ENCODE data around the gene EHHADH.

EHHADH gene

DNA sequence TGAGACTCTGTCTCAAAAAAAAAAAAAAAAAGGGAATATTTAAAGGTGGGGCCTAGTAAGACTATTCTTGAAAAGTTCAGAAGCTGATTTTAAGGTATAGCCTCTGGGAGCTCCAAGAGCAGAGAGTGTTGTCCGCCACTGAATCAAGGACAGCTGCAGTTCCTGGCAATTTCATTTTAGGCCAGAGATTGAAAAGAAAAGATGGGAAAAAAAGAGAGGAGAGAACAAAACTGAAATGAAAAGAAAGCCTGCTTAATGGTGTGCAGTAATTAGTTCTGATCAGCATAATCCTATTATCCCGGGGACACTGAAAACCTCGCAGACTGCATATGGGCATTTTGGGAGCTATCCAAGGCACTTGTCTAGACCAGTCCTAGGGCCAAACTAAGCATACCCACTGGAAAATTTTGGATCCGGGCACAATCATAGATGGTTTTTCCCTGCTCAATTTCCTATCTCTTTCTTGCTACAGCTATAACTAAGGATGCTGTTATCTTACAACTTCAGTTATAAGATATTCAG lies 43.2 kb downstream of the EHHADH start:
- Histone ChIP-seq H3K4me1 (ENCODE audit: control insufficient read depth, insufficient read depth, low read length) (no peaks in the 10 kb centered on the region), H3K27ac (ENCODE audit: extremely low read depth, low read depth, low read length) (no peak overlapping the region), H3K9me3 (ENCODE audit: control insufficient read depth, insufficient read depth, low read depth, low read length) (no peaks in the 10 kb centered on the region), H3K4me3 (ENCODE audit: low read depth, low read length) (no peak overlapping the region), H3K36me3 (ENCODE audit: control insufficient read depth in 2 of 2, insufficient read depth in 1 of 2, low read length in 2 of 2) (no peaks in the 10 kb centered on the region)
- CTCF ChIA-PET = interaction anchor here (0.6 kb wide), 1 partner anchor 51 kb away, joined by 3 read pairs; no protein-coding TSS in a partner anchor
- TF ChIP-seq, protein P1, sequence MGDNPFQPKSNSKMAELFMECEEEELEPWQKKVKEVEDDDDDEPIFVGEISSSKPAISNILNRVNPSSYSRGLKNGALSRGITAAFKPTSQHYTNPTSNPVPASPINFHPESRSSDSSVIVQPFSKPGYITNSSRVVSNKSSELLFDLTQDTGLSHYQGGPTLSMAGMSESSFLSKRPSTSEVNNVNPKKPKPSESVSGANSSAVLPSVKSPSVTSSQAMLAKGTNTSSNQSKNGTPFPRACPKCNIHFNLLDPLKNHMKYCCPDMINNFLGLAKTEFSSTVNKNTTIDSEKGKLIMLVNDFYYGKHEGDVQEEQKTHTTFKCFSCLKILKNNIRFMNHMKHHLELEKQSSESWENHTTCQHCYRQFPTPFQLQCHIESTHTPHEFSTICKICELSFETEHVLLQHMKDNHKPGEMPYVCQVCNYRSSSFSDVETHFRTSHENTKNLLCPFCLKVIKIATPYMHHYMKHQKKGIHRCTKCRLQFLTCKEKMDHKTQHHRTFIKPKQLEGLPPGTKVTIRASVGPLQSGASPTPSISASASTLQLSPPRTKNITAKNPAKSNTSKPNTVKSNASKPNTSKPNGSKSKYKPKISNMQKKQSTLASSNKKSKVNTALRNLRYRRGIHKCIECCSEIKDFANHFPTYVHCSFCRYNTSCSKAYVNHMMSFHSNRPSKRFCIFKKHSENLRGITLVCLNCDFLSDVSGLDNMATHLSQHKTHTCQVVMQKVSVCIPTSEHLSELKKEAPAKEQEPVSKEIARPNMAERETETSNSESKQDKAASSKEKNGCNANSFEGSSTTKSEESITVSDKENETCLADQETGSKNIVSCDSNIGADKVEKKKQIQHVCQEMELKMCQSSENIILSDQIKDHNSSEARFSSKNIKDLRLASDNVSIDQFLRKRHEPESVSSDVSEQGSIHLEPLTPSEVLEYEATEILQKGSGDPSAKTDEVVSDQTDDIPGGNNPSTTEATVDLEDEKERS (tag by site-specific recombination; IDR thresholded peaks at IDR 0.05) = no peak
- no peak for TF ChIP-seq ZNF530 (tag by site-specific recombination; IDR thresholded peaks at IDR 0.05; ENCODE audit: low read depth)
- TF ChIP-seq, protein P2, sequence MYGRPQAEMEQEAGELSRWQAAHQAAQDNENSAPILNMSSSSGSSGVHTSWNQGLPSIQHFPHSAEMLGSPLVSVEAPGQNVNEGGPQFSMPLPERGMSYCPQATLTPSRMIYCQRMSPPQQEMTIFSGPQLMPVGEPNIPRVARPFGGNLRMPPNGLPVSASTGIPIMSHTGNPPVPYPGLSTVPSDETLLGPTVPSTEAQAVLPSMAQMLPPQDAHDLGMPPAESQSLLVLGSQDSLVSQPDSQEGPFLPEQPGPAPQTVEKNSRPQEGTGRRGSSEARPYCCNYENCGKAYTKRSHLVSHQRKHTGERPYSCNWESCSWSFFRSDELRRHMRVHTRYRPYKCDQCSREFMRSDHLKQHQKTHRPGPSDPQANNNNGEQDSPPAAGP (tag by site-specific recombination; IDR thresholded peaks at IDR 0.05) = no peak
- TF ChIP-seq OSR2 (tag by site-specific recombination; IDR thresholded peaks at IDR 0.05) = no peak
- TF ChIP-seq ZNF366 (tag by site-specific recombination; conservative IDR thresholded peaks at IDR 0.05) = no peak
- TF ChIP-seq, protein P3, sequence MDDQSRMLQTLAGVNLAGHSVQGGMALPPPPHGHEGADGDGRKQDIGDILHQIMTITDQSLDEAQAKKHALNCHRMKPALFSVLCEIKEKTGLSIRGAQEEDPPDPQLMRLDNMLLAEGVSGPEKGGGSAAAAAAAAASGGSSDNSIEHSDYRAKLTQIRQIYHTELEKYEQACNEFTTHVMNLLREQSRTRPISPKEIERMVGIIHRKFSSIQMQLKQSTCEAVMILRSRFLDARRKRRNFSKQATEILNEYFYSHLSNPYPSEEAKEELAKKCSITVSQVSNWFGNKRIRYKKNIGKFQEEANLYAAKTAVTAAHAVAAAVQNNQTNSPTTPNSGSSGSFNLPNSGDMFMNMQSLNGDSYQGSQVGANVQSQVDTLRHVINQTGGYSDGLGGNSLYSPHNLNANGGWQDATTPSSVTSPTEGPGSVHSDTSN (CRISPR knock-in tag; IDR thresholded peaks at IDR 0.05) = no peak
- TF ChIP-seq BCL11A (tag by site-specific recombination; IDR thresholded peaks at IDR 0.05; ENCODE audit: low read depth) = no peak
- TF ChIP-seq ZNF785 (tag by site-specific recombination; IDR thresholded peaks at IDR 0.05) = no peak
- no peak for TF ChIP-seq GLI4 (tag by site-specific recombination; IDR thresholded peaks at IDR 0.05)
- no peak for TF ChIP-seq ZNF433 (tag by site-specific recombination; IDR thresholded peaks at IDR 0.05; ENCODE audit: low read depth)
- POLR2A ChIA-PET = no interaction called here

DNA sequence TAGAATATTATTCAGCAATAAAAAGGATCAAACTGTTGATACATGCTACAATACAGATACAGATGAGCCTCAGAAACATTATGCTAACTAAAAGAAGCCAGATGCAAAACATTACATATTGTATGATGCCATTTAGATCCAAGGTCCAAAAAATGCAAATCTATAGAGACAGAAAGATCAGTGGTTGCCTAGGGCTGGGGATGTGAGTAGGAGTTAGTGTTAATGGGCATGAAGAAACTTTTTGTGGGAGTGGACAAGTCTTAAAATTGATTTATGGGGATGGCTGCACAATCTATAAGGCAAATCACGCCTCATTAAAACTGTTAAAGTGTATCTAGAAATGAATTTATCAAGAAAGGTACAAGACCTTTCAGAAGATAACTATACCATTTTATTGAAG lies 45.0 kb downstream of the EHHADH start:
- H3K4me1 ChIP-seq (ENCODE audit: control insufficient read depth, insufficient read depth, low read length) = no peaks in the 10 kb centered on the region
- CTCF ChIA-PET = no interaction called here
- no peak overlapping the region for H3K4me3 ChIP-seq (ENCODE audit: low read depth, low read length)
- H3K9me3 ChIP-seq (ENCODE audit: control insufficient read depth, insufficient read depth, low read depth, low read length) = no peaks in the 10 kb centered on the region
- TF ChIP-seq SCRT1 (tag by site-specific recombination; IDR thresholded peaks at IDR 0.05; ENCODE audit: borderline replicate concordance) (no peak), ZFHX2 (tag by site-specific recombination; conservative IDR thresholded peaks at IDR 0.05) (peak; percentile 78), OVOL3 (tag by site-specific recombination; IDR thresholded peaks at IDR 0.05) (no peak)
- TF ChIP-seq, protein P1 (tag by site-specific recombination; IDR thresholded peaks at IDR 0.05) = no peak
- POLR2A ChIA-PET = no interaction called here
- H3K36me3 ChIP-seq (ENCODE audit: control insufficient read depth in 2 of 2, insufficient read depth in 1 of 2, low read length in 2 of 2) = peaks cover 0 to 6% of the 10 kb centered on the region in 2 experiments; a peak in 1 of 3 replicates
- H3K27ac ChIP-seq (ENCODE audit: extremely low read depth, low read depth, low read length) = no peak overlapping the region
